ENCODE data around the gene ELOVL6. TPM values are rescaled to one million over a fixed set of nuclear protein-coding genes. Genes with fewer than 3 reads are reported as not detected.
"Not testable (repeated sequence)": the region's sequence is repeated elsewhere in the genome, so short reads cannot be mapped to it uniquely, and the experiment has no call there.

ELOVL6 gene
- total RNA-seq, 1 experiment from 2014 or later = 2.2 TPM

DNA sequence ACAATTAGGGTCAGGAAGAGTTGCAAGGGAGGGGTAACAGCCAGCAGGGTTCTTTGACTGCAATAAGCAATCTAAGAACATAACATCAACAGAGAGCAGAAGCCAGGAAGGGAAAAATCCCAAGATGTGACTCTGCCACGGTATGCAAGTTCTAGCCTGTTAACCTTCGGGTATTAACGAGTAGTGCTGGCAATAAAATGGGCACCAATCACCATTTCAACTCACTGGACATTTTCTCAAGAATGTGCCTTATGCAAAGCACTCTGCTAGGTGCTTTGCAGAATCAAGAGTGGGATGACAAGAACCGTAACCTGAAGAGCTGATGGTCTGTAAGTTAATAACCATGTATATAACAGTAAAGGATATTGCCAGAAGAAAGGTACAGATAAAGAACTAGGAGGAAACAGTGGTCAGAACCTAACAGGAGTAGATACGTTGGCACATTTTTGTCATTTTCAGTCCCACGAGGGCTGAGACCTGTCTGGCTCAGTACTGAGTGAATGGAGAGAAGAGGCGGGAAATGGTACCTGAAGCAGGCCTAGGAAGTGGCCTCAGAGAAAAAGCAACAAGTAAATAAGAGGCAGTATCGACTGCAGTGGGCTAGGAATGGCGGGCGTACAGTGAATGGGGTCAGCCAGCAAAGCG, 2.7 kb downstream of the ELOVL6 start:
- H3K27me3 ChIP-seq (ENCODE audit: low read length) = no peaks in the 10 kb centered on the region
- BruUV-seq (replicated peaks) = TSS peak; percentile 40
- peak overlapping the region; percentile 82 for H3K4me3 ChIP-seq (ENCODE audit: low read length)
- H3K9ac ChIP-seq (ENCODE audit: low read length) = peak overlapping the region; percentile 79
- peak overlapping the region; percentile 32 for H3K27ac ChIP-seq (ENCODE audit: low read length)
- CTCF ChIA-PET = no interaction called here
- TF ChIP-seq EZH2phosphoT487 (IDR thresholded peaks at IDR 0.05; ENCODE audit: borderline replicate concordance, low read length) = no peak
- TF ChIP-seq, protein P1, sequence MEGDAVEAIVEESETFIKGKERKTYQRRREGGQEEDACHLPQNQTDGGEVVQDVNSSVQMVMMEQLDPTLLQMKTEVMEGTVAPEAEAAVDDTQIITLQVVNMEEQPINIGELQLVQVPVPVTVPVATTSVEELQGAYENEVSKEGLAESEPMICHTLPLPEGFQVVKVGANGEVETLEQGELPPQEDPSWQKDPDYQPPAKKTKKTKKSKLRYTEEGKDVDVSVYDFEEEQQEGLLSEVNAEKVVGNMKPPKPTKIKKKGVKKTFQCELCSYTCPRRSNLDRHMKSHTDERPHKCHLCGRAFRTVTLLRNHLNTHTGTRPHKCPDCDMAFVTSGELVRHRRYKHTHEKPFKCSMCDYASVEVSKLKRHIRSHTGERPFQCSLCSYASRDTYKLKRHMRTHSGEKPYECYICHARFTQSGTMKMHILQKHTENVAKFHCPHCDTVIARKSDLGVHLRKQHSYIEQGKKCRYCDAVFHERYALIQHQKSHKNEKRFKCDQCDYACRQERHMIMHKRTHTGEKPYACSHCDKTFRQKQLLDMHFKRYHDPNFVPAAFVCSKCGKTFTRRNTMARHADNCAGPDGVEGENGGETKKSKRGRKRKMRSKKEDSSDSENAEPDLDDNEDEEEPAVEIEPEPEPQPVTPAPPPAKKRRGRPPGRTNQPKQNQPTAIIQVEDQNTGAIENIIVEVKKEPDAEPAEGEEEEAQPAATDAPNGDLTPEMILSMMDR (conservative IDR thresholded peaks at IDR 0.05; ENCODE audit: low read depth, low read length) = no peak
- no peak for TF ChIP-seq EZH2 (IDR thresholded peaks at IDR 0.05; ENCODE audit: low read length, unreplicated experiment)
- no peaks in the 10 kb centered on the region for H4K20me1 ChIP-seq (ENCODE audit: low read length)
- peak overlapping the region; percentile 85 for H3K4me2 ChIP-seq (ENCODE audit: low read length)
- POLR2A ChIA-PET (ENCODE audit: unreplicated experiment) = no interaction called here
- H3K4me1 ChIP-seq (ENCODE audit: insufficient read depth, low read length) = peaks cover 5% of the 10 kb centered on the region; the same call in 1 of the 2 replicates
- H3K79me2 ChIP-seq (ENCODE audit: low read length) = peaks cover 17% of the 10 kb centered on the region
- DNase-seq (no peak), ATAC-seq (peak; percentile 3; the same call in 1 of the 2 replicates)
- H2AFZ ChIP-seq (ENCODE audit: low read length) = peak overlapping the region; percentile 99
- intact Hi-C loops (cut with micrococcal nuclease) = loop anchor here (5.0 kb wide), 5 partner anchors 33 to 322 kb away; no protein-coding TSS in a partner anchor
- no peaks in the 10 kb centered on the region for H3K36me3 ChIP-seq (ENCODE audit: low read depth, low read length)
- H3K9me2 ChIP-seq (replicated peaks; ENCODE audit: low read length) = no peaks in the 10 kb centered on the region
- no peaks in the 10 kb centered on the region for H3K9me3 ChIP-seq (ENCODE audit: low read length)
- H3F3A ChIP-seq (ENCODE audit: low read length, unreplicated experiment) = no peaks in the 10 kb centered on the region

DNA sequence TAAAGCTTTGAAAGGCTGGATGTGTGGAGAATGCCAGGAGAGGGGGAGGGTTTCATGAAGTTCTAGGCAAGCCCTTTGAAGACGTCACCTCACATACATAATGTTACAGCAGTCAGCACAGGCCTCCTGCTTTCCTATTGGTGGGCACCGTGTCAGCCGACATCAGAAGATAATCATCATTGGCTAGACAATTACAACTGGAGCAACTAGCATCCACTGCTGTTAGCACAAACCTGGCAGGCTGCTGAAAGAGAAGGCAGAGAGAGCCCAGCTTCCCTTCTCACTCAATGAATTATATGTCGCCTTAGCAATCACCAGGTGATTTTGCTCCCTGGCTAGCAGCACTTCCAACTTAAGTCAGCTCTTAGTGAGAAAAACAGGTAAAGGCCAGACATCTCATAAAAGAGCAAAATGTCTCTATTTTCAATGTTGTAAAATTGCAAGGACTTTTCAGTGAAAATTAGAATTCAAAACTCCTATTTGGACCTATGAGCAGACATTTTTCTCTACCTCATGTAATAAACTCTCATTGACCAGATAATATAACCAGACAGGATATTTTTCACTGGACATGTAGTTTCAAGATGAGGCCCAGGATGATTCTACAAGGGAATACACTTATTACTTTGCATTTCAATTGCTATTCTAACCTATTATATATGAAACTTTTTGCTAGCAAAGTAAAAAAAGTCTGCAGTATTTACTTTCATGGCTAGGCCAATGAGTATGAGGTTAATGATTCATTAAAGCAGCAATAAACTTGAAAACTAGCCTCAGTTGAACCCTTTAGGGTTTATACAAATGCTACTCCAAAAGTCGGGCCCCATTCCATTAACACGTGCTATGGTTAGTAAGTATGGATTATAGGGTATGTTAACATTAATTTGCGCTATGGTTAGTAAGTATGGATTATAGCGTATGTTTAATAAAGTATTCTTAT, 4.3 kb downstream of the ELOVL6 start:
- Histone ChIP-seq H3K36me3 (ENCODE audit: low read depth, low read length) (no peaks in the 10 kb centered on the region), H4K20me1 (ENCODE audit: low read length) (no peaks in the 10 kb centered on the region), H2AFZ (ENCODE audit: low read length) (no peak overlapping the region), H3K4me3 (ENCODE audit: low read length) (no peak overlapping the region), H3K9me3 (ENCODE audit: low read length) (no peaks in the 10 kb centered on the region), H3F3A (ENCODE audit: low read length, unreplicated experiment) (no peaks in the 10 kb centered on the region), H3K27ac (ENCODE audit: low read length) (peak overlapping the region; percentile 40; the same call in 1 of the 2 replicates), H3K9ac (ENCODE audit: low read length) (0 out of 2 replicates have a peak overlapping the region, but pooled peaks have one; percentile 14), H3K27me3 (ENCODE audit: low read length) (no peaks in the 10 kb centered on the region), H3K4me2 (ENCODE audit: low read length) (0 out of 2 replicates have a peak overlapping the region, but pooled peaks have one; percentile 8), H3K79me2 (ENCODE audit: low read length) (peaks cover 17% of the 10 kb centered on the region), H3K4me1 (ENCODE audit: insufficient read depth, low read length) (peaks cover 5% of the 10 kb centered on the region; the same call in 1 of the 2 replicates), H3K9me2 (replicated peaks; ENCODE audit: low read length) (no peaks in the 10 kb centered on the region)
- BruUV-seq (replicated peaks) = no TSS peak
- ChIA-PET CTCF (no interaction called here), POLR2A (ENCODE audit: unreplicated experiment) (no interaction called here)
- no peak for TF ChIP-seq EZH2phosphoT487 (IDR thresholded peaks at IDR 0.05; ENCODE audit: borderline replicate concordance, low read length)
- TF ChIP-seq EZH2 (IDR thresholded peaks at IDR 0.05; ENCODE audit: low read length, unreplicated experiment) = no peak
- TF ChIP-seq, protein P1 (conservative IDR thresholded peaks at IDR 0.05; ENCODE audit: low read depth, low read length) = no peak
- ATAC-seq = no peak
- intact Hi-C loops (cut with micrococcal nuclease) = no loop called here
- DNase-seq = peak; percentile 55

DNA sequence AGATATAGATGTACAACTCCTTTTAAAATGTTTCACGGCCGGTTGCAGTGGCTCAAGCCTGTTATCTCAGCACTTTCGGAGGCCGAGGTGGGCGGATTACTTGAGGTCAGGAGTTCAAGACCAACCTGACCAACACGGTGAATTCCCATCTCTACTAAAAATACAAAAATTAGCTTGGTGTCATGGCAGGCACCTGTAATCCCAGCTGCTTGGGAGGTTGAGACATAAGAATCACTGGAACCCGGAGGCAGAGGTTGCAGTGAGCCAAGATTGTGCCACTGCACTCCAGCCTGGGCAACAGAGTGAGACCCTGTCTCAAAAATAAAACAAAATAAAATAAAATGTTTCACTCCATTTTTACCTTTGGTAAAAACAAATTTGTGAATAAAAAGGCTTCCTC, 5.1 kb downstream of the ELOVL6 start:
- H3K27ac ChIP-seq (ENCODE audit: low read length); H2AFZ ChIP-seq (ENCODE audit: low read length); ATAC-seq; H4K20me1 ChIP-seq (ENCODE audit: low read length); H3F3A ChIP-seq (ENCODE audit: low read length, unreplicated experiment); H3K4me3 ChIP-seq (ENCODE audit: low read length); H3K9me2 ChIP-seq (replicated peaks; ENCODE audit: low read length); H3K4me1 ChIP-seq (ENCODE audit: insufficient read depth, low read length); H3K9me3 ChIP-seq (ENCODE audit: low read length); H3K9ac ChIP-seq (ENCODE audit: low read length); intact Hi-C loops (cut with micrococcal nuclease); POLR2A ChIA-PET (ENCODE audit: unreplicated experiment); CTCF ChIA-PET; DNase-seq; H3K4me2 ChIP-seq (ENCODE audit: low read length); BruUV-seq (replicated peaks); H3K27me3 ChIP-seq (ENCODE audit: low read length); H3K36me3 ChIP-seq (ENCODE audit: low read depth, low read length): not testable (repeated sequence)
- peaks cover 17% of the 10 kb centered on the region for H3K79me2 ChIP-seq (ENCODE audit: low read length)
